SK-N-SH (cell line): ENCODE data around the gene MACROD2. TPM values are rescaled to one million over a fixed set of nuclear protein-coding genes. Genes with fewer than 3 reads are reported as not detected.

ENCODE experiments used
- CTCF ChIA-PET: fragments of 300-600, 350-600 bp; formaldehyde crosslinking; extraction: SDS; loops from one replicate; lab custom pipeline; 2021; lab: Yijun Ruan, JAX
- POLR2A ChIA-PET: fragments of 350-600 bp; sonication (Branson Sonifier 250); formaldehyde crosslinking; extraction: SDS; loops from one replicate; lab custom pipeline; 2020; ENCODE audit warnings: antibody characterized with exemption, inconsistent platforms; lab: Yijun Ruan, JAX
- DNase-seq: peaks from one replicate; pipeline ENCODE4 v3.0.0; 2012
- H2AFZ ChIP-seq: fragments of 200-600 bp; sonication (generic); 2 replicates; pipeline ENCODE4 v1.8.1; 2016; ENCODE audit warnings: antibody characterized with exemption, mild to moderate bottlenecking, low read depth
- H3F3A ChIP-seq: fragments of 200-600 bp; sonication (generic); replicated peaks from 2 replicates; pipeline ENCODE3; 2016; ENCODE audit warnings: antibody characterized with exemption, mild to moderate bottlenecking; ENCODE audit not compliant: insufficient read depth
- H3K27ac ChIP-seq, 2 experiments: fragments of 200-500 bp in 1 of 2; fragments of 200-600 bp in 1 of 2; sonication (Bioruptor generic) in 1 of 2; sonication (generic), shearing (Covaris generic) in 1 of 2; 2 replicates each; pipeline versions ENCODE4 v1.5.1 to v1.6.1; 2014 to 2016; ENCODE audit warnings: low read depth in 2 of 2, inconsistent platforms in 1 of 2, low read length in 1 of 2, mild to moderate bottlenecking in 1 of 2, mixed read lengths in 1 of 2
- H3K27me3 ChIP-seq: fragments of 200-600 bp; sonication (generic), shearing (Covaris generic); 2 replicates; pipeline ENCODE4 v1.6.1; 2016; ENCODE audit warnings: mixed run types; ENCODE audit not compliant: insufficient read depth
- H3K36me3 ChIP-seq, 2 experiments: fragments of 200-500 bp in 1 of 2; fragments of 200-600 bp in 1 of 2; sonication (Bioruptor generic) in 1 of 2; sonication (generic) in 1 of 2; replicated peaks in 1 of 2; 2 replicates each; pipeline versions ENCODE3 to v1.5.1; 2014 to 2016; ENCODE audit warnings: low read length in 1 of 2, mild to moderate bottlenecking in 1 of 2; ENCODE audit not compliant: insufficient read depth in 2 of 2, control insufficient read depth in 1 of 2
- H3K4me1 ChIP-seq, 2 experiments: fragments of 200-500 bp in 1 of 2; fragments of 200-600 bp in 1 of 2; sonication (Bioruptor generic) in 1 of 2; sonication (generic), shearing (Covaris generic) in 1 of 2; 2 replicates each; pipeline versions ENCODE4 v1.5.1 to v1.6.1; 2014 to 2016; ENCODE audit warnings: low read depth in 1 of 2, low read length in 1 of 2, mixed run types in 1 of 2; ENCODE audit not compliant: insufficient read depth in 2 of 2, control insufficient read depth in 1 of 2
- H3K4me2 ChIP-seq: fragments of 200-600 bp; sonication (generic), shearing (Covaris generic); 2 replicates; pipeline ENCODE4 v1.6.1; 2017; ENCODE audit warnings: mixed run types
- H3K4me3 ChIP-seq, 2 experiments: fragments of 200-500 bp in 1 of 2; fragments of 200-600 bp in 1 of 2; sonication (Bioruptor generic) in 1 of 2; sonication (generic), shearing (Covaris generic) in 1 of 2; 2 replicates each; pipeline versions ENCODE4 v1.5.1 to v1.8.1; 2014 to 2016; ENCODE audit warnings: low read depth in 2 of 2, inconsistent platforms in 1 of 2, low read length in 1 of 2, mild to moderate bottlenecking in 1 of 2, mixed read lengths in 1 of 2, moderate library complexity in 1 of 2
- H3K79me2 ChIP-seq: fragments of 200-600 bp; sonication (generic); 2 replicates; pipeline ENCODE4 v1.8.1; 2017; ENCODE audit warnings: mild to moderate bottlenecking; ENCODE audit not compliant: insufficient read depth
- H3K9ac ChIP-seq: fragments of 200-600 bp; sonication (generic); 2 replicates; pipeline ENCODE4 v1.6.1; 2017; ENCODE audit warnings: mixed run types
- H3K9me2 ChIP-seq: fragments of 200-600 bp; sonication (generic); 2 replicates; pipeline ENCODE4 v1.6.1; 2017; ENCODE audit warnings: mixed run types
- H3K9me3 ChIP-seq: fragments of 200-600 bp; sonication (generic); 2 replicates; pipeline ENCODE4 v1.6.1; 2017; ENCODE audit warnings: mixed run types, mild to moderate bottlenecking, moderate library complexity
- H4K20me1 ChIP-seq: fragments of 200-600 bp; sonication (generic); 2 replicates; pipeline ENCODE4 v1.6.1; 2017; ENCODE audit warnings: mild to moderate bottlenecking, mixed run types; ENCODE audit not compliant: insufficient read depth
- CHD2 ChIP-seq: fragments of 150-350 bp; IDR thresholded peaks from 2 replicates; pipeline ENCODE4 v1.6.1; 2018; ENCODE audit warnings: low read length; ENCODE audit not compliant: partially characterized antibody
- FOSL2 ChIP-seq: IDR thresholded peaks from 2 replicates; pipeline ENCODE4 v1.4.0; 2012; ENCODE audit warnings: low read depth, mild to moderate bottlenecking, moderate library complexity, borderline replicate concordance
- GABPA ChIP-seq: IDR thresholded peaks from 2 replicates; pipeline ENCODE4 v1.4.0; 2012; ENCODE audit warnings: low read depth, mild to moderate bottlenecking
- MAX ChIP-seq: IDR thresholded peaks from 2 replicates; pipeline ENCODE4 v1.4.0; 2012; ENCODE audit warnings: low read depth
- MEF2A ChIP-seq: IDR thresholded peaks from 2 replicates; pipeline ENCODE4 v1.4.0; 2012; ENCODE audit warnings: low read depth, borderline replicate concordance
- MXI1 ChIP-seq: IDR thresholded peaks from 2 replicates; pipeline ENCODE4 v1.6.1; 2012; ENCODE audit warnings: mild to moderate bottlenecking, low read depth, low read length, improper control_type of control experiment
- NRF1 ChIP-seq: IDR thresholded peaks from 2 replicates; pipeline ENCODE4 v1.6.1; 2012; ENCODE audit warnings: low read depth, mild to moderate bottlenecking, low read length
- RAD21 ChIP-seq: IDR thresholded peaks from 2 replicates; pipeline ENCODE4 v1.6.1; 2012; ENCODE audit warnings: mild to moderate bottlenecking, low read length
- RCOR1 ChIP-seq: fragments of 150-350 bp; IDR thresholded peaks from 2 replicates; pipeline ENCODE4 v1.6.1; 2017; ENCODE audit warnings: antibody characterized with exemption, low read length
- RXRA ChIP-seq: IDR thresholded peaks from 2 replicates; pipeline ENCODE4 v1.4.0; 2012; ENCODE audit warnings: low read depth, mild to moderate bottlenecking, borderline replicate concordance
- TCF12 ChIP-seq: IDR thresholded peaks from 2 replicates; pipeline ENCODE4 v1.4.0; 2012
- TEAD4 ChIP-seq: IDR thresholded peaks from 2 replicates; pipeline ENCODE4 v1.4.0; 2012; ENCODE audit warnings: mild to moderate bottlenecking, borderline replicate concordance; ENCODE audit not compliant: insufficient read depth
- USF2 ChIP-seq: fragments of 150-350 bp; IDR thresholded peaks from 2 replicates; pipeline ENCODE4 v1.6.1; 2017; ENCODE audit warnings: antibody characterized with exemption, low read length, low read depth, borderline replicate concordance
- WGBS: methylation state at CpG from one replicate; pipeline ENCODE4 v1.1.6; 2017; ENCODE audit warnings: low lambda C conversion rate; 5-methylcytosine and 5-hydroxymethylcytosine counted together
- polyA plus RNA-seq, 3 experiments: library from polyadenylated mRNA; depleted of rRNA; stranded (reverse); fragments of >200 nt; gene quantifications; 2 replicates each; pipeline ENCODE4 v1.2.3, GENCODE V29; 2012
- TF ChIP-seq, protein P1 (sequence below): IDR thresholded peaks from 2 replicates; pipeline ENCODE4; 2012
- TF ChIP-seq, protein P2 (sequence below): IDR thresholded peaks from 2 replicates; pipeline ENCODE4 v1.4.0; 2012; ENCODE audit warnings: low read depth, borderline replicate concordance
- TF ChIP-seq, protein P3 (sequence below): fragments of 150-350 bp; IDR thresholded peaks from 2 replicates; pipeline ENCODE4 v1.6.1; 2016; ENCODE audit warnings: mild to moderate bottlenecking, low read depth, low read length
- TF ChIP-seq, protein P4 (sequence below): IDR thresholded peaks from 2 replicates; pipeline ENCODE4 v1.6.1; 2012; ENCODE audit warnings: mild to moderate bottlenecking, low read depth, low read length, moderate library complexity

Gene MACROD2
- polyA plus RNA-seq, 1 of the 3 experiments (the other 2 are of a cell fraction) = 0.33 TPM

DNA sequence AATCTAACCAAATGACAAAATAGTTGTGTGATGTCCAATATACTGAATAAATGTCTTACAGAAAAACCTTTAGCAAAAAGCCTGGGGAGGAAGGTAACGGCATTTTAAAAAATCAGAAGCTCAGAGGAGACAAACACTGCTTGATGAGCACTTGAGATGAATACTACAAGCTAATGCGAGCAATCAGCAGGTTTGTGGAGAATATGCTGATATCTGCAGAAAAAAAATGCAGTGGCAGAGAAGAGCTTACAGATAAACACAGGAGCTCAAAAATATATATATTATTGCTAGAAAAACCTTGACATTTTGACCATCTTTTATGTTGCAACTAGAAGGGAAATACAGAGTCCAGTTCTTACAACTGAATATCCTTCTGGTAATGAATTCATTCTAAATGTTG lies 1605.2 kb downstream of the MACROD2 start:
- Histone ChIP-seq H3F3A (no peaks in the 10 kb centered on the region), H3K36me3 (no peaks in the 10 kb centered on the region), H3K9me2 (no peaks in the 10 kb centered on the region), H3K4me3 (no peak overlapping the region)
- TF ChIP-seq, protein P1, sequence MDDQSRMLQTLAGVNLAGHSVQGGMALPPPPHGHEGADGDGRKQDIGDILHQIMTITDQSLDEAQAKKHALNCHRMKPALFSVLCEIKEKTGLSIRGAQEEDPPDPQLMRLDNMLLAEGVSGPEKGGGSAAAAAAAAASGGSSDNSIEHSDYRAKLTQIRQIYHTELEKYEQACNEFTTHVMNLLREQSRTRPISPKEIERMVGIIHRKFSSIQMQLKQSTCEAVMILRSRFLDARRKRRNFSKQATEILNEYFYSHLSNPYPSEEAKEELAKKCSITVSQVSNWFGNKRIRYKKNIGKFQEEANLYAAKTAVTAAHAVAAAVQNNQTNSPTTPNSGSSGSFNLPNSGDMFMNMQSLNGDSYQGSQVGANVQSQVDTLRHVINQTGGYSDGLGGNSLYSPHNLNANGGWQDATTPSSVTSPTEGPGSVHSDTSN = no peak
- TF ChIP-seq MEF2A (no peak), GABPA (no peak), RCOR1 (no peak), MXI1 (no peak), USF2 (no peak), CHD2 (no peak), RAD21 (no peak), MAX (no peak), FOSL2 (no peak), NRF1 (no peak), TEAD4 (no peak)
- TF ChIP-seq, protein P2, sequence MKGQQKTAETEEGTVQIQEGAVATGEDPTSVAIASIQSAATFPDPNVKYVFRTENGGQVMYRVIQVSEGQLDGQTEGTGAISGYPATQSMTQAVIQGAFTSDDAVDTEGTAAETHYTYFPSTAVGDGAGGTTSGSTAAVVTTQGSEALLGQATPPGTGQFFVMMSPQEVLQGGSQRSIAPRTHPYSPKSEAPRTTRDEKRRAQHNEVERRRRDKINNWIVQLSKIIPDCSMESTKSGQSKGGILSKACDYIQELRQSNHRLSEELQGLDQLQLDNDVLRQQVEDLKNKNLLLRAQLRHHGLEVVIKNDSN = no peak
- TF ChIP-seq, all 33 proteins: peak for 0
- H4K20me1 ChIP-seq = no peaks in the 10 kb centered on the region
- H3K27ac ChIP-seq = no peak overlapping the region
- 39% methylated on average over 2 of the region's 2 CpGs for WGBS
- no peaks in the 10 kb centered on the region for H3K79me2 ChIP-seq
- no peak overlapping the region for H2AFZ ChIP-seq
- no peaks in the 10 kb centered on the region for H3K9me3 ChIP-seq
- no peaks in the 10 kb centered on the region for H3K27me3 ChIP-seq
- CTCF ChIA-PET = interaction anchor here (0.7 kb wide), 1 partner anchor 1494 kb away, joined by 3 read pairs; no protein-coding TSS in a partner anchor
- DNase-seq = no peak
- no peak overlapping the region for H3K4me2 ChIP-seq
- no peaks in the 10 kb centered on the region for H3K4me1 ChIP-seq
- no peak overlapping the region for H3K9ac ChIP-seq
- POLR2A ChIA-PET = no interaction called here

DNA sequence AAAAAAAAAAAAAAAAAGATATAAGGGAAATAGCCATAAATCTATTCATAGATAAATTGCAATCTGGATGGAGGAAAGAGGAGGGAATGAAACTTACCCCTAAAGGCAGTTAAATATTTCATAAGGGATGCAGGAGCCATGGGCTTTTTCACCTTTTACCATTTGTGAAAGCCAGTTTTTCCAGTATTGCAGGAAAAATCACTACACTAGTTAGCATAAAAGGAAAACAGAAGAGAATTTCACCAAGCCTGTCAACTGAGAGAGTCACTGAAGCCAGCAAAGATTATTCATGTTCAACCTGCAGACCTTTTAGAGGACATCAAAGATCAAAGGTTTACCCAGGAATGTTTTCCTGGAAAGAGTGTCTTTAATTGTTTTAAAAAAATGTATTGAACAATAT lies 1608.2 kb downstream of the MACROD2 start:
- H2AFZ ChIP-seq = no peak overlapping the region
- no peak overlapping the region for H3K4me3 ChIP-seq
- H3K27me3 ChIP-seq = no peaks in the 10 kb centered on the region
- no peaks in the 10 kb centered on the region for H3K9me2 ChIP-seq
- H4K20me1 ChIP-seq = no peaks in the 10 kb centered on the region
- POLR2A ChIA-PET = no interaction called here
- DNase-seq = no peak
- H3K4me1 ChIP-seq = no peaks in the 10 kb centered on the region
- H3K27ac ChIP-seq = no peak overlapping the region
- no peaks in the 10 kb centered on the region for H3K36me3 ChIP-seq
- no peaks in the 10 kb centered on the region for H3K79me2 ChIP-seq
- H3F3A ChIP-seq = no peaks in the 10 kb centered on the region
- CTCF ChIA-PET = no interaction called here
- no peaks in the 10 kb centered on the region for H3K9me3 ChIP-seq
- H3K4me2 ChIP-seq = no peak overlapping the region
- no peak overlapping the region for H3K9ac ChIP-seq
- no peak for TF ChIP-seq RCOR1
- TF ChIP-seq RXRA = no peak
- TF ChIP-seq TCF12 = no peak
- no peak for TF ChIP-seq CHD2
- TF ChIP-seq, protein P1 = no peak
- TF ChIP-seq, protein P3, sequence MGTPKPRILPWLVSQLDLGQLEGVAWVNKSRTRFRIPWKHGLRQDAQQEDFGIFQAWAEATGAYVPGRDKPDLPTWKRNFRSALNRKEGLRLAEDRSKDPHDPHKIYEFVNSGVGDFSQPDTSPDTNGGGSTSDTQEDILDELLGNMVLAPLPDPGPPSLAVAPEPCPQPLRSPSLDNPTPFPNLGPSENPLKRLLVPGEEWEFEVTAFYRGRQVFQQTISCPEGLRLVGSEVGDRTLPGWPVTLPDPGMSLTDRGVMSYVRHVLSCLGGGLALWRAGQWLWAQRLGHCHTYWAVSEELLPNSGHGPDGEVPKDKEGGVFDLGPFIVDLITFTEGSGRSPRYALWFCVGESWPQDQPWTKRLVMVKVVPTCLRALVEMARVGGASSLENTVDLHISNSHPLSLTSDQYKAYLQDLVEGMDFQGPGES = no peak
- TF ChIP-seq TEAD4 = no peak
- TF ChIP-seq, protein P4, sequence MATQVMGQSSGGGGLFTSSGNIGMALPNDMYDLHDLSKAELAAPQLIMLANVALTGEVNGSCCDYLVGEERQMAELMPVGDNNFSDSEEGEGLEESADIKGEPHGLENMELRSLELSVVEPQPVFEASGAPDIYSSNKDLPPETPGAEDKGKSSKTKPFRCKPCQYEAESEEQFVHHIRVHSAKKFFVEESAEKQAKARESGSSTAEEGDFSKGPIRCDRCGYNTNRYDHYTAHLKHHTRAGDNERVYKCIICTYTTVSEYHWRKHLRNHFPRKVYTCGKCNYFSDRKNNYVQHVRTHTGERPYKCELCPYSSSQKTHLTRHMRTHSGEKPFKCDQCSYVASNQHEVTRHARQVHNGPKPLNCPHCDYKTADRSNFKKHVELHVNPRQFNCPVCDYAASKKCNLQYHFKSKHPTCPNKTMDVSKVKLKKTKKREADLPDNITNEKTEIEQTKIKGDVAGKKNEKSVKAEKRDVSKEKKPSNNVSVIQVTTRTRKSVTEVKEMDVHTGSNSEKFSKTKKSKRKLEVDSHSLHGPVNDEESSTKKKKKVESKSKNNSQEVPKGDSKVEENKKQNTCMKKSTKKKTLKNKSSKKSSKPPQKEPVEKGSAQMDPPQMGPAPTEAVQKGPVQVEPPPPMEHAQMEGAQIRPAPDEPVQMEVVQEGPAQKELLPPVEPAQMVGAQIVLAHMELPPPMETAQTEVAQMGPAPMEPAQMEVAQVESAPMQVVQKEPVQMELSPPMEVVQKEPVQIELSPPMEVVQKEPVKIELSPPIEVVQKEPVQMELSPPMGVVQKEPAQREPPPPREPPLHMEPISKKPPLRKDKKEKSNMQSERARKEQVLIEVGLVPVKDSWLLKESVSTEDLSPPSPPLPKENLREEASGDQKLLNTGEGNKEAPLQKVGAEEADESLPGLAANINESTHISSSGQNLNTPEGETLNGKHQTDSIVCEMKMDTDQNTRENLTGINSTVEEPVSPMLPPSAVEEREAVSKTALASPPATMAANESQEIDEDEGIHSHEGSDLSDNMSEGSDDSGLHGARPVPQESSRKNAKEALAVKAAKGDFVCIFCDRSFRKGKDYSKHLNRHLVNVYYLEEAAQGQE = no peak
- TF ChIP-seq GABPA = no peak
